NB4 (cell line): ENCODE results near the gene AKT1.

Source experiments
- DNase-seq: peaks from one replicate; pipeline ENCODE4 v3.0.0; 2010; ENCODE audit warnings: low read depth
- H3K4me3 ChIP-seq: one replicate; pipeline ENCODE4 v1.5.1; 2011; ENCODE audit warnings: mild to moderate bottlenecking, low read depth, low read length, moderate library complexity
- CTCF ChIP-seq: IDR thresholded peaks from one replicate; pipeline ENCODE4 v1.5.1; 2012; ENCODE audit warnings: low read depth, low read length
- MAX ChIP-seq: IDR thresholded peaks from 2 replicates; pipeline ENCODE4 v1.6.1; 2011; ENCODE audit warnings: low read depth, low read length
- MYC ChIP-seq: IDR thresholded peaks from 2 replicates; pipeline ENCODE4 v1.6.1; 2011; ENCODE audit warnings: low read depth, low read length
- POLR2A ChIP-seq: IDR thresholded peaks from 2 replicates; pipeline ENCODE4 v1.6.1; 2011; ENCODE audit warnings: mild to moderate bottlenecking; ENCODE audit not compliant: insufficient read length; ENCODE audit errors: extremely low read depth

Gene AKT1

GRCh38 chr14:104735830-104736642, 59.5 kb downstream of the AKT1 start:
- no peak overlapping the region for H3K4me3 ChIP-seq
- DNase-seq = peak; percentile 83
- TF ChIP-seq MAX (peak; percentile 63), POLR2A (peak; percentile 24), MYC (0 out of 2 replicates have a peak, but pooled peaks have one; percentile 2), CTCF (no peak)

GRCh38 chr14:104734991-104735779, 60.4 kb downstream of the AKT1 start:
- no peak for DNase-seq
- TF ChIP-seq MAX (peak; percentile 49), POLR2A (no peak)

GRCh38 chr14:104734601-104734990, 61.0 kb downstream of the AKT1 start:
- no peak overlapping the region for H3K4me3 ChIP-seq
- TF ChIP-seq MAX (no peak), CTCF (no peak), MYC (no peak), POLR2A (no peak)
- DNase-seq = no peak

More at GRCh38 chr14:104734991-104735779, 60.4 kb downstream of the AKT1 start:
- H3K4me3 ChIP-seq = no peak overlapping the region

- TF ChIP-seq POLR2A (no peak), MYC (no peak), MAX (no peak), CTCF (no peak)
- no peak for DNase-seq
- H3K4me3 ChIP-seq = no peak overlapping the region
Observed at GRCh38 chr14:104734051-104734587, 61.4 kb downstream of the AKT1 start.

- H3K4me3 ChIP-seq = no peak overlapping the region
- no peak for TF ChIP-seq POLR2A
- no peak for TF ChIP-seq CTCF
- no peak for TF ChIP-seq MAX
- TF ChIP-seq MYC = no peak
- DNase-seq = no peak
Observed at GRCh38 chr14:104732931-104733681, 62.4 kb downstream of the AKT1 start.
